Fibroblast of lung (primary cell): ENCODE measurements around the gene SLC16A5.

Source experiments
- CTCF ChIP-seq, 2 donors: IDR thresholded peaks in 1 of 2; conservative IDR thresholded peaks in 1 of 2; 1 replicate in 1 of 2; 2 replicates in 1 of 2; pipeline ENCODE4 v1.5.1; 2011 to 2012; ENCODE audit warnings: low read length in 2 of 2, control low read depth in 1 of 2, inconsistent platforms in 1 of 2, low read depth in 1 of 2, mild to moderate bottlenecking in 1 of 2
- EZH2 ChIP-seq: IDR thresholded peaks from 2 replicates; pipeline ENCODE4 v1.5.1; 2012; ENCODE audit warnings: low read length, control low read depth, mild to moderate bottlenecking; ENCODE audit errors: missing control alignments

- TF ChIP-seq CTCF (conservative IDR thresholded peaks at IDR 0.05 in 1 of 2, IDR thresholded peaks at IDR 0.05 in 1 of 2; ENCODE audit: low read depth in 1 of 2, low read length in 2 of 2) (no peak), EZH2 (no peak)
Measured at GRCh38 chr17:75047398-75048098, 40.2 kb upstream of the SLC16A5 start.
